DOHH2 (cell line): ENCODE data around the gene APOA5.
A peak's percentile ranks its signal among the peaks of the same experiment; 100 is the strongest.
"Not testable (repeated sequence)": the region's sequence is repeated elsewhere in the genome, so short reads cannot be mapped to it uniquely, and the experiment has no call there.

Experiments used
- H3F3A ChIP-seq: fragments of 200-600 bp; sonication (generic), shearing (Covaris generic); 2 replicates; pipeline ENCODE4 v1.6.0; 2016; ENCODE audit warnings: antibody characterized with exemption, mild to moderate bottlenecking; ENCODE audit not compliant: control insufficient read depth, insufficient read depth
- H3K27ac ChIP-seq: fragments of 200-600 bp; sonication (generic); 2 replicates; pipeline ENCODE4 v1.5.1; 2014; ENCODE audit warnings: low read depth, mild to moderate bottlenecking, low read length, moderate library complexity
- H3K27me3 ChIP-seq: fragments of 200-600 bp; sonication (generic); 2 replicates; pipeline ENCODE4 v1.6.1; 2014; ENCODE audit warnings: mild to moderate bottlenecking, low read length, mixed read lengths; ENCODE audit not compliant: control insufficient read depth
- H3K36me3 ChIP-seq: fragments of 200-600 bp; sonication (generic); 2 replicates; pipeline ENCODE4 v1.6.1; 2014; ENCODE audit warnings: mild to moderate bottlenecking, low read length, moderate library complexity, mixed read lengths; ENCODE audit not compliant: control insufficient read depth
- H3K4me1 ChIP-seq: fragments of 200-600 bp; sonication (generic); 2 replicates; pipeline ENCODE4 v1.6.1; 2014; ENCODE audit warnings: mild to moderate bottlenecking, low read length, mixed read lengths; ENCODE audit not compliant: control insufficient read depth
- H3K4me2 ChIP-seq: fragments of 200-600 bp; sonication (generic); 2 replicates; pipeline ENCODE4 v1.6.0; 2014; ENCODE audit warnings: mild to moderate bottlenecking, low read length, moderate library complexity
- H3K4me3 ChIP-seq: fragments of 200-600 bp; sonication (generic); 2 replicates; pipeline ENCODE4 v1.5.1; 2014; ENCODE audit warnings: mild to moderate bottlenecking, low read length, mixed read lengths
- H3K79me2 ChIP-seq: fragments of 200-600 bp; sonication (generic); 2 replicates; pipeline ENCODE4 v1.6.1; 2014; ENCODE audit warnings: mild to moderate bottlenecking, low read length, mixed read lengths; ENCODE audit not compliant: control insufficient read depth
- H3K9me2 ChIP-seq: fragments of 200-600 bp; sonication (generic); replicated peaks from 2 replicates; pipeline ENCODE4 v1.6.1; 2014; ENCODE audit warnings: mild to moderate bottlenecking, low read length, mixed read lengths; ENCODE audit not compliant: control insufficient read depth
- H3K9me3 ChIP-seq: fragments of 200-600 bp; sonication (generic); 2 replicates; pipeline ENCODE4 v1.6.1; 2014; ENCODE audit warnings: antibody characterized with exemption, low read length, mixed read lengths; ENCODE audit not compliant: control insufficient read depth, insufficient read depth
- H4K20me1 ChIP-seq: fragments of 200-600 bp; sonication (generic); 2 replicates; pipeline ENCODE4 v1.6.0; 2014; ENCODE audit warnings: low read depth, mild to moderate bottlenecking, antibody characterized with exemption, low read length, moderate library complexity; ENCODE audit not compliant: control insufficient read depth, insufficient read depth
- EZH2phosphoT487 ChIP-seq: fragments of 200-600 bp; sonication (generic); IDR thresholded peaks from 2 replicates; pipeline ENCODE4 v1.6.1; 2017; ENCODE audit warnings: borderline replicate concordance, mild to moderate bottlenecking, antibody characterized with exemption, low read length, moderate library complexity, mixed read lengths
- TF ChIP-seq, protein P1 (sequence below): fragments of 200-600 bp; sonication (generic); IDR thresholded peaks from one replicate; pipeline ENCODE4 v1.5.1; 2014; ENCODE audit warnings: antibody characterized with exemption, mild to moderate bottlenecking, low read depth, low read length; ENCODE audit not compliant: poor library complexity, severe bottlenecking

The APOA5 gene

DNA sequence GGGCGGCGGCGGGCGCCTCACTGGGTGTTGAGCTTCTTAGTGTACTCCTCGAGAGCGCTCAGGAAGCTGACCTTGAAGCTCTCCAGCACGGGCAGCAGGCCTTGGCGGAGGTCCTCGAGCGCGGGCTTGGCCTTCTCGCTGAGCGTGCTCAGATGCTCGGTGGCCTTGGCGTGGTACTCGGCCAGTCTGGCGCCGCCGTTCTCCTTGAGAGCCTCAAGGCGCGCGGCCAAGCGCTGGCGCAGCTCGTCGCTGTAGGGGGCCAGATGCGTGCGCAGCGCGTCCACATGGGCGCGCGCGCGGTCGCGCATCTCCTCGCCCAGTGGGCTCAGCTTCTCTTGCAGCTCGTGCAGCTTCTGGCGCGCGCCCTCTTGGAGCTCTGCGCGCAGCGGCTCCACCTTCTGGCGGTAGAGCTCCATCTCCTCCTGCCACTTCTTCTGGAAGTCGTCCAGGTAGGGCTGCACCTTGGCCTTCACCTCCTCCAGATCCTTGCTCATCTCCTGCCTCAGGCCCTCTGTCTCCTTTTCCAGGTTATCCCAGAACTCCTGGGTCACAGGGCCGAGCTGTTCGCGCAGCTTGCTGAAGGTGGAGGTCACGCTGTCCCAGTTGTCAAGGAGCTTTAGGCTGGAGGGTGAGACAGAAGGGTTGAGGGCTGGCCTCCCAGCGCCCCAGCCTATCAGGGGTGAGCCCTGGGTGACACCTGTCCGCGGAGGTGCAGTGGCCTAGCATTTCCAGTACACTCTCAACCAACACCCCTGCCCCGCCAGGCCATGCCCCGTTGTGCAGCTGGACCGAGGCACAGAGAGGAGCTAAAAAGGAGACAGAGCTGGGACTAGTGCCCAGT lies 44.3 kb upstream of the APOA5 start:
- Histone ChIP-seq H3K9me3 (no peaks in the 10 kb centered on the region), H3K4me3 (peak overlapping the region; percentile 77), H3K27me3 (no peaks in the 10 kb centered on the region), H3K4me1 (peaks cover 13% of the 10 kb centered on the region), H3K4me2 (peak overlapping the region; percentile 91), H3K27ac (no peak overlapping the region), H3K9me2 (no peaks in the 10 kb centered on the region), H3K36me3 (no peaks in the 10 kb centered on the region), H3F3A (no peaks in the 10 kb centered on the region), H3K79me2 (no peaks in the 10 kb centered on the region), H4K20me1 (no peaks in the 10 kb centered on the region)
- no peak for TF ChIP-seq EZH2phosphoT487
- TF ChIP-seq, protein P1, sequence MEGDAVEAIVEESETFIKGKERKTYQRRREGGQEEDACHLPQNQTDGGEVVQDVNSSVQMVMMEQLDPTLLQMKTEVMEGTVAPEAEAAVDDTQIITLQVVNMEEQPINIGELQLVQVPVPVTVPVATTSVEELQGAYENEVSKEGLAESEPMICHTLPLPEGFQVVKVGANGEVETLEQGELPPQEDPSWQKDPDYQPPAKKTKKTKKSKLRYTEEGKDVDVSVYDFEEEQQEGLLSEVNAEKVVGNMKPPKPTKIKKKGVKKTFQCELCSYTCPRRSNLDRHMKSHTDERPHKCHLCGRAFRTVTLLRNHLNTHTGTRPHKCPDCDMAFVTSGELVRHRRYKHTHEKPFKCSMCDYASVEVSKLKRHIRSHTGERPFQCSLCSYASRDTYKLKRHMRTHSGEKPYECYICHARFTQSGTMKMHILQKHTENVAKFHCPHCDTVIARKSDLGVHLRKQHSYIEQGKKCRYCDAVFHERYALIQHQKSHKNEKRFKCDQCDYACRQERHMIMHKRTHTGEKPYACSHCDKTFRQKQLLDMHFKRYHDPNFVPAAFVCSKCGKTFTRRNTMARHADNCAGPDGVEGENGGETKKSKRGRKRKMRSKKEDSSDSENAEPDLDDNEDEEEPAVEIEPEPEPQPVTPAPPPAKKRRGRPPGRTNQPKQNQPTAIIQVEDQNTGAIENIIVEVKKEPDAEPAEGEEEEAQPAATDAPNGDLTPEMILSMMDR = peak; percentile 76

DNA sequence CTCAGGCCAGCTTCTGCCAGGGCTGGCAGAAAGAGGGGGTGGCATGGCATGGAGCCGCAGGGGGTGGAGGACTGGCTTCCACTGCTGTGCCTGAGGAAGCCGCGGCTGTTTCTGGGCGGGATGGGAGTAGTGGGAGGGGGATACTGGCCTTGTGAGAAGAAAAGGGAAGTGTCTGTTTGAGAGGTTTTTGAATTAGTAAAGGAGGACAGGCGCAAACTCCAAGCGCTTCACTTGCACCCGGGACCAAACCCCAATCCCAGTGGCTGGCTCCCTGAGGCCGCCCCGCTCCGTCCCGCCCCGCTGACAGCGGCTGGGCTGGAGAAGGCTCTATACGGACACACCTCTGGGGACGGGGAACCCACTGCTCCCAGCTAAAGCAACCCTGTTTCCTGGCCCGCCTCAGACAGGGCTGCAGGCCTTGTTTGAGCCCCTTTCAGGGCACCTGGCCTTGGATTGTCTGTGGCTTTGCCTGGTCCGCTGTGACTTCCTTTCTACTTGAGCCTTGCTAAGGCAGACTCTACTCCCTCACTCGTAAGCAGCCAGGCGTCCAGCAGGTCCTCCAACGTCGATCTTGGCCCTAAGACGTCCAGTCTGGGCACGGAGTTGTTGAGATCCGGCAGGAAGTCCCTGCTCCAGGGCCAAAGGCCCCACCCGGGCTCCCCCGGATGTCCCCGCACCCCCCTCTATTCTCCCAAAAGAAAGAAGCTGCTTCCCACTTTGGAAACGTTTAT lies 43.5 kb upstream of the APOA5 start:
- Histone ChIP-seq H3K9me2 (no peaks in the 10 kb centered on the region), H4K20me1 (no peaks in the 10 kb centered on the region), H3K4me1 (peaks cover 13% of the 10 kb centered on the region), H3K9me3 (no peaks in the 10 kb centered on the region), H3K4me2 (peak overlapping the region; percentile 91), H3K4me3 (peak overlapping the region; percentile 77), H3K79me2 (no peaks in the 10 kb centered on the region), H3F3A (no peaks in the 10 kb centered on the region), H3K27ac (no peak overlapping the region), H3K27me3 (no peaks in the 10 kb centered on the region), H3K36me3 (no peaks in the 10 kb centered on the region)
- TF ChIP-seq, protein P1 = no peak

DNA sequence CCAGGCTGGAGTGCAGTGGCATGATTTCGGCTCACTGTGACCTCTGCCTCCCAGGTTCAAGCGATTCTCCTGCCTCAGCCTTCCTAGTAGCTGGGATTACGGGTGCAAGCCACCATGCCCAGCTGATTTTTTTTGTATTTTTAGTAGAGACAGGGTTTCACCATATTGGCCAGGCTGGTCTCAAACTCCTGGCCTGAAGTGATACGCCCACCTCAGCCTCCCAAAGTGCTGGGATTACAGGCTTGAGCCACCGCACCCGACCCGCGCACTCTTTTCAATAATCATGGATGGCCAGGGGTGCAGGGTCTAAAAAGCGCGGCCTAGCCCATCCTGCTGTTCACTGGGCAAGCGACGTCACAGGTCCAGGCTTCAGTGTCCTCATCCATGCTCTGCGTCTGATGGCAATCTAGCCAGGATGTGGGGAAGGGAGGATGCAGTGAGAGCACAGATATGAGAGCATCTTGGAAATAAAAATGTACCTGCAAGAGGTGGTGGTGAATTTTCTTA lies 42.9 kb upstream of the APOA5 start:
- not testable (repeated sequence) for H3K27ac ChIP-seq, H3K27me3 ChIP-seq, H3K4me3 ChIP-seq, H3K9me3 ChIP-seq, H3K9me2 ChIP-seq, H3K36me3 ChIP-seq, H3F3A ChIP-seq, H3K79me2 ChIP-seq, H4K20me1 ChIP-seq
- peak overlapping the region; percentile 91; the same call in 1 of the 2 replicates for H3K4me2 ChIP-seq
- peaks cover 13% of the 10 kb centered on the region for H3K4me1 ChIP-seq
